IPS-20b (cell line): ENCODE results near the gene UBE2G1.
"Not testable (repeated sequence)": the region's sequence is repeated elsewhere in the genome, so short reads cannot be mapped to it uniquely, and the experiment has no call there.

Experiments used
- H3K27ac ChIP-seq: one replicate; pipeline ENCODE4 v1.5.1; 2013; ENCODE audit warnings: low read length
- H3K27me3 ChIP-seq: 2 replicates; pipeline ENCODE4 v1.6.1; 2013; ENCODE audit warnings: mild to moderate bottlenecking, low read length, inconsistent platforms; ENCODE audit not compliant: insufficient read depth
- H3K36me3 ChIP-seq: 2 replicates; pipeline ENCODE4 v1.6.1; 2013; ENCODE audit warnings: low read depth, mild to moderate bottlenecking, inconsistent platforms, low read length, moderate library complexity; ENCODE audit not compliant: insufficient read depth
- H3K4me1 ChIP-seq: 2 replicates; pipeline ENCODE4 v1.6.1; 2013; ENCODE audit warnings: mild to moderate bottlenecking, control low read depth, inconsistent platforms, low read length, moderate library complexity; ENCODE audit not compliant: insufficient read depth
- H3K4me3 ChIP-seq: 2 replicates; pipeline ENCODE4 v1.5.1; 2013; ENCODE audit warnings: mild to moderate bottlenecking, low read length, inconsistent platforms
- H3K9ac ChIP-seq: 2 replicates; pipeline ENCODE4 v1.6.1; 2013; ENCODE audit warnings: low read depth, mild to moderate bottlenecking, inconsistent platforms, low read length, moderate library complexity
- H3K9me3 ChIP-seq: 2 replicates; pipeline ENCODE4 v1.6.1; 2013; ENCODE audit warnings: mild to moderate bottlenecking, low read depth, low read length, inconsistent platforms; ENCODE audit not compliant: insufficient read depth

Gene UBE2G1

DNA sequence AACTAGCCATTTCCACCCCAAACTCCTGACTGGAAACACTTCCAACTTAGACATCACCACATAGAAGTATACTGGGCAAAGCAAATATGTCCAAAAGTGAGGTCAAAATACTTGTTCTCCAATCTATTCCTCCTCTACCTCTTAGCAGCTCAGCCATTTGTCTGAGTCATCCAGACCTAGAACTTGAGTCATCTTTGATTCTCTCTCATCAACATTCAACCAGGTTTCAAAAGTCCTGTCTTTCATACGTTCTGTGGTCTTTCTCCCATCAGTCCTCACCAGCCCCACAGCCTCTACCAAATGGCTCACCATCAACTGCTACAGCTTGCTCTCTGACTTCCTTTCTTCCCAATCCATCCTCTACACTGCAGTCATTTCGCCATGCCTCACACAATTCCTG, 109.5 kb downstream of the UBE2G1 start:
- no peak overlapping the region for H3K4me3 ChIP-seq
- H3K27me3 ChIP-seq: no peaks in the 10 kb centered on the region
- peaks cover 9% of the 10 kb centered on the region; the same call in 1 of the 2 replicates for H3K36me3 ChIP-seq
- H3K9ac ChIP-seq: no peak overlapping the region
- H3K27ac ChIP-seq: no peak overlapping the region
- no peaks in the 10 kb centered on the region for H3K4me1 ChIP-seq
- H3K9me3 ChIP-seq: peaks cover 12% of the 10 kb centered on the region

DNA sequence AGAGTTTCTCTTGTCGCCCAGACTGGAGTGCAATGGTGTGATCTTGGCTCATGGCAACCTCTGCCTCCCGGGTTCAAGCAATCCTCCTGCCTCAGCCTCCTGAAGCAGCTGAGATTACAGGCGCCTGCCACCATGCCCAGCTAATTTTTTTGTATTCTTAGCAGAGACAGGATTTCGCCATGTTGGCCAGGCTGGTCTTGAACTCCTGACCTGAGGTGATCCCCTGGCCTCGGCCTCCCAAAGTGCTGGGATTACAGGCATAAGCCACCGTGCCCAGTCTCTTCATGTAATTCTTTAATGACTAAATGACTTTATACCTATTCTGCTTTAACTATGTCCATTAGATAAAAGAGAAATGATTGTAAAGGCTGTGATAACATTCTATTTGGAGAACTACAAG, 111.2 kb downstream of the UBE2G1 start:
- H3K36me3 ChIP-seq, H3K4me3 ChIP-seq, H3K4me1 ChIP-seq, H3K27ac ChIP-seq, H3K9ac ChIP-seq, H3K27me3 ChIP-seq: not testable (repeated sequence)
- H3K9me3 ChIP-seq: peaks cover 12% of the 10 kb centered on the region

- no peak overlapping the region for H3K4me3 ChIP-seq
- no peak overlapping the region for H3K9ac ChIP-seq
- no peaks in the 10 kb centered on the region for H3K27me3 ChIP-seq
- H3K4me1 ChIP-seq: peaks cover 12% of the 10 kb centered on the region
- no peaks in the 10 kb centered on the region for H3K36me3 ChIP-seq
- H3K9me3 ChIP-seq: no peaks in the 10 kb centered on the region
- H3K27ac ChIP-seq: no peak overlapping the region
These were observed 115.6 kb downstream of the UBE2G1 start for GRCh38 chr17:4250887-4251286.

GRCh38 chr17:4249452-4250029, 116.9 kb downstream of the UBE2G1 start:
- Histone ChIP-seq H3K4me3 (no peak overlapping the region), H3K27ac (no peak overlapping the region), H3K36me3 (no peaks in the 10 kb centered on the region), H3K9ac (no peak overlapping the region), H3K27me3 (no peaks in the 10 kb centered on the region), H3K4me1 (peaks cover 12% of the 10 kb centered on the region), H3K9me3 (no peaks in the 10 kb centered on the region)

DNA sequence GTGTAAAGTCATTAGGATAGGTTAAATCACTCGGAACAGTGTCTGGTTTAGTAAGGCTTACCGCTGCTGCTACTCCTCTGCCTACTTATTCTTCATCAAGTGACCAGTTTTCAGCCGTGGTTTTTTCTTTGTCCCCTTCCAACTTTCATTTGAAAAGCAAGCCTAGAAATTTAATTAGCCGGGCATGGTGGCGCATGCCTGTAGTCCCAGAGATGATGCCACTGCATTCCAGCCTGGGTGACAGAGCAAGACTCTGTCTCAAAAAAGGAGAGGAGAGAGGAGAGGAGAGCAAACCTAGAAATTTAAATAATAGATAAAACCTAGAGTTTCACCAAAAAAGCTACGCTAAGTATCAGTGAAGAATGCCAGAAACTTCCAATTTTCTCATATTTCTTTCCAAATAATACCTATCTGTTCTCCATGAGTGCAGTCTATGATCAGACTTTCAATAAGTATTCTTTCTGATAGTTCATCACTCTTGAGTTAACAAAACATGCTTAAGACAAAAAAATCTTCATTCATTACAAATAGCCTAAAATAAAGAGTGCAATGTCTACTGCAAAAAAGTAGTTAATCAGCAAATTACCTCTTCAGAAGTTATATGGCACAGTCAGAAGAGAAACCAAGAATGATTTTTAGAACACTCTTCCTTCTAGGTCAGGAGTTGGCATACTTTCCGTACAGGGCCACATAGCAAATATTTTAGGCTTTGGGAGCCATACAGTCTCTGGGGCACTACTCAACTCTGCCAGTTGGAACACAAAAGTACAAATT, 117.8 kb downstream of the UBE2G1 start:
- H3K27ac ChIP-seq: no peak overlapping the region
- no peaks in the 10 kb centered on the region for H3K27me3 ChIP-seq
- H3K36me3 ChIP-seq: no peaks in the 10 kb centered on the region
- no peak overlapping the region for H3K9ac ChIP-seq
- H3K4me3 ChIP-seq: no peak overlapping the region
- no peaks in the 10 kb centered on the region for H3K9me3 ChIP-seq
- peaks cover 12% of the 10 kb centered on the region for H3K4me1 ChIP-seq

GRCh38 chr17:4247971-4248388, 118.5 kb downstream of the UBE2G1 start:
- no peaks in the 10 kb centered on the region for H3K36me3 ChIP-seq
- no peak overlapping the region for H3K4me3 ChIP-seq
- H3K9me3 ChIP-seq: no peaks in the 10 kb centered on the region
- no peaks in the 10 kb centered on the region for H3K27me3 ChIP-seq
- peaks cover 12% of the 10 kb centered on the region for H3K4me1 ChIP-seq
- no peak overlapping the region for H3K27ac ChIP-seq
- H3K9ac ChIP-seq: no peak overlapping the region

GRCh38 chr17:4247361-4247970, 119.0 kb downstream of the UBE2G1 start:
- Histone ChIP-seq H3K9me3 (no peaks in the 10 kb centered on the region), H3K4me1 (peaks cover 12% of the 10 kb centered on the region), H3K27ac (no peak overlapping the region), H3K27me3 (no peaks in the 10 kb centered on the region), H3K4me3 (no peak overlapping the region), H3K9ac (no peak overlapping the region), H3K36me3 (no peaks in the 10 kb centered on the region)

GRCh38 chr17:4246674-4247073, 119.8 kb downstream of the UBE2G1 start:
- Histone ChIP-seq H3K4me3 (no peak overlapping the region), H3K9ac (no peak overlapping the region), H3K36me3 (peaks cover 7% of the 10 kb centered on the region; the same call in 1 of the 2 replicates), H3K27me3 (no peaks in the 10 kb centered on the region), H3K27ac (no peak overlapping the region), H3K9me3 (no peaks in the 10 kb centered on the region), H3K4me1 (peaks cover 12% of the 10 kb centered on the region)

- Histone ChIP-seq H3K36me3 (peaks cover 36% of the 10 kb centered on the region), H3K27ac (no peak overlapping the region), H3K9me3 (no peaks in the 10 kb centered on the region), H3K9ac (no peak overlapping the region), H3K27me3 (no peaks in the 10 kb centered on the region), H3K4me3 (no peak overlapping the region), H3K4me1 (no peaks in the 10 kb centered on the region)
These were observed 124.9 kb downstream of the UBE2G1 start for GRCh38 chr17:4241535-4241934.

- Histone ChIP-seq H3K9me3 (no peaks in the 10 kb centered on the region), H3K4me3 (no peak overlapping the region), H3K27me3 (no peaks in the 10 kb centered on the region), H3K4me1 (no peaks in the 10 kb centered on the region), H3K9ac (no peak overlapping the region), H3K36me3 (peaks cover 77% of the 10 kb centered on the region), H3K27ac (no peak overlapping the region)
These were observed 130.0 kb downstream of the UBE2G1 start for GRCh38 chr17:4236456-4236855.

DNA sequence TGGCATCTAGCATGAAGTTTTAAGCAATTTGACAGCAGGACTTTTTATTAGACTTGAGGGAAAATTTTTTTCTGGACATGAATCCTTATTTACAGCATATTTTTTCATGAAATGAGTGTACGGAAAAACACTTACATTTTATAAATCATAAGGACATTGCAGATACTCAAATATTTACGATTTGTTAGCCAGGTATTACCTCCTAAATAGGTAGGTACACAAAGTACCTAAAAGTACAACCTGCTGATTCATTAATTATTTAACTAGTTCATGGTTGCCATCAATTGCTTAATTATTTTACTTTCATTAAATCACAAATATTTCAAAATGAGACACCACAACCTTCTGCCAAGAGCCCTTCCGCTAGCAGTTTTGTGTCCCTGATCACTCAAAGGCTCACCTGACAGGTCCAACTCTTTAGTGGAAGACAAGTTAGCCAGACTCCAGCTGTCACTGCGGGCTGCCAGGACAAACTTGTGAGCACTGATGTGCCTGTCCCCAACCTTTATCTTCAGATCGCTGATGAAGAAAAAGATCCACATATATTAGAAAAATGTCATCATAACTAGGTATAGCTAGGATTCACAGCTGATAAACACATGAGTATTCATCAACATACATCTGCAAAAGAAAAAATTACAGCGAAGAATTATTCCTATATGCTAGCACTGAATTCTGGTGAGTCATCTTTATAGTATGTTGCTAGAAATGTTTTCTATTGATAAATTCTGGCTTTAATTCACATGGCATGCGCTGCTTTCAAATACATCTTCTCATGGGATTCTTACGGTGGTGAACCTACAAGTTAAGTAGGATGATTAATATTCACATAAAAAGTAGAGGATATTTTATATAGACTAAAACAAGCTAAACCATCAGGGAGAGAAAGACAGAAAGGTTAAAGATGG, 130.8 kb downstream of the UBE2G1 start:
- Histone ChIP-seq H3K9ac (no peak overlapping the region), H3K4me3 (no peak overlapping the region), H3K27ac (no peak overlapping the region), H3K36me3 (peaks cover 78% of the 10 kb centered on the region), H3K9me3 (no peaks in the 10 kb centered on the region), H3K4me1 (no peaks in the 10 kb centered on the region), H3K27me3 (no peaks in the 10 kb centered on the region)
